Astrocyte (in vitro differentiated cells and primary cell): Measurements from ENCODE around the gene TMPRSS13.

Source experiments
- CTCF ChIP-seq: IDR thresholded peaks from 2 replicates; pipeline ENCODE4 v1.5.1; 2011; ENCODE audit warnings: low read depth, mild to moderate bottlenecking, inconsistent platforms, low read length, moderate library complexity; ENCODE audit not compliant: insufficient read depth
- EZH2 ChIP-seq: IDR thresholded peaks from 2 replicates; pipeline ENCODE4 v1.6.1; 2012; ENCODE audit warnings: mild to moderate bottlenecking, low read length, inconsistent platforms; ENCODE audit not compliant: insufficient read depth

GRCh38 chr11:117859061-117859460 lies 70.1 kb downstream of the TMPRSS13 start:
- TF ChIP-seq CTCF (no peak), EZH2 (no peak)
